ENCODE data around the gene CCDC136. TPM values are rescaled to one million over a fixed set of nuclear protein-coding genes. Genes with fewer than 3 reads are reported as not detected.

The CCDC136 gene
- total RNA-seq, 3 donors from 2014 or later = 6.4 to 9.5 (median 9.4) TPM

GRCh38 chr7:128805225-128805624 is 13.5 kb downstream of the CCDC136 start:
- DNase-seq (ENCODE audit: low spot score in 2 of 2) = no peak
- Histone ChIP-seq H3K27me3 (no peaks in the 10 kb centered on the region), H3K4me1 (no peaks in the 10 kb centered on the region), H3K4me3 (no peak overlapping the region), H3K36me3 (no peaks in the 10 kb centered on the region), H3K9me3 (no peaks in the 10 kb centered on the region), H3K27ac (no peak overlapping the region)
- TF ChIP-seq POLR2A (IDR thresholded peaks at IDR 0.05) (no peak), CTCF (IDR thresholded peaks at IDR 0.05) (no peak)
- intact Hi-C loops (cut with DNase I; ENCODE audit: low total_unique reads) = no loop called here

GRCh38 chr7:128807191-128807590 is 15.4 kb downstream of the CCDC136 start:
- Histone ChIP-seq H3K27me3 (no peaks in the 10 kb centered on the region), H3K27ac (no peak overlapping the region), H3K9me3 (no peaks in the 10 kb centered on the region), H3K36me3 (no peaks in the 10 kb centered on the region), H3K4me3 (no peak overlapping the region), H3K4me1 (no peaks in the 10 kb centered on the region)
- no peak for DNase-seq (ENCODE audit: low spot score in 2 of 2)
- intact Hi-C loops (cut with DNase I; ENCODE audit: low total_unique reads) = no loop called here
- no peak for TF ChIP-seq POLR2A (IDR thresholded peaks at IDR 0.05)
- TF ChIP-seq POLR2AphosphoS5 (IDR thresholded peaks at IDR 0.05) = no peak
- TF ChIP-seq CTCF (IDR thresholded peaks at IDR 0.05) = no peak

- Histone ChIP-seq H3K27ac (no peak overlapping the region), H3K4me1 (no peaks in the 10 kb centered on the region), H3K9me3 (no peaks in the 10 kb centered on the region), H3K4me3 (no peak overlapping the region), H3K36me3 (no peaks in the 10 kb centered on the region), H3K27me3 (no peaks in the 10 kb centered on the region)
- intact Hi-C loops (cut with DNase I; ENCODE audit: low total_unique reads) = no loop called here
- TF ChIP-seq POLR2A (IDR thresholded peaks at IDR 0.05) (no peak), CTCF (IDR thresholded peaks at IDR 0.05) (no peak), POLR2AphosphoS5 (IDR thresholded peaks at IDR 0.05) (no peak)
- DNase-seq (ENCODE audit: low spot score in 2 of 2) = no peak
These were observed 17.6 kb downstream of the CCDC136 start for GRCh38 chr7:128809363-128809762.

GRCh38 chr7:128810473-128810872 is 18.7 kb downstream of the CCDC136 start:
- intact Hi-C loops (cut with DNase I; ENCODE audit: low total_unique reads) = no loop called here
- Histone ChIP-seq H3K4me3 (no peak overlapping the region), H3K27me3 (no peaks in the 10 kb centered on the region), H3K9me3 (no peaks in the 10 kb centered on the region), H3K4me1 (no peaks in the 10 kb centered on the region), H3K36me3 (no peaks in the 10 kb centered on the region), H3K27ac (no peak overlapping the region)
- TF ChIP-seq POLR2A (IDR thresholded peaks at IDR 0.05) (no peak), CTCF (IDR thresholded peaks at IDR 0.05) (no peak), POLR2AphosphoS5 (IDR thresholded peaks at IDR 0.05) (no peak)
- DNase-seq (ENCODE audit: low spot score in 2 of 2) = no peak

- no peak overlapping the region for H3K4me3 ChIP-seq
- no peak for DNase-seq (ENCODE audit: low spot score in 2 of 2)
- no peaks in the 10 kb centered on the region for H3K4me1 ChIP-seq
- no peaks in the 10 kb centered on the region for H3K9me3 ChIP-seq
- H3K36me3 ChIP-seq = no peaks in the 10 kb centered on the region
- no peak for TF ChIP-seq POLR2AphosphoS5 (IDR thresholded peaks at IDR 0.05)
- no peak for TF ChIP-seq POLR2A (IDR thresholded peaks at IDR 0.05)
- no peak for TF ChIP-seq CTCF (IDR thresholded peaks at IDR 0.05)
- intact Hi-C loops (cut with DNase I; ENCODE audit: low total_unique reads) = no loop called here
- no peaks in the 10 kb centered on the region for H3K27me3 ChIP-seq
- no peak overlapping the region for H3K27ac ChIP-seq
These were observed 19.2 kb downstream of the CCDC136 start for GRCh38 chr7:128810997-128811396.

Measured in breast epithelium (tissue), 4 donors.